Common myeloid progenitor, CD34-positive (primary cell): ENCODE measurements around the gene BAG3.
A peak's percentile ranks its signal among the peaks of the same experiment; 100 is the strongest.

Experiments used
- CTCF ChIA-PET: fragments of 350-600 bp; sonication (Branson Sonifier 250); formaldehyde crosslinking; loops from one replicate; lab custom pipeline; 2021; ENCODE audit warnings: antibody characterized with exemption; lab: Charles Lee
- POLR2A ChIA-PET: fragments of 350-600 bp; sonication (Branson Sonifier 250); formaldehyde crosslinking; loops from one replicate; lab custom pipeline; 2021; ENCODE audit warnings: antibody characterized with exemption; lab: Charles Lee
- DNase-seq, 3 donors: peaks; one replicate each; pipeline versions ENCODE4 v3.0.0 to v3.0.0-alpha.2; 2013
- H3K27ac ChIP-seq, 2 experiments: 1 replicate in 1 of 2; 2 replicates in 1 of 2; pipeline ENCODE4 v1.7.0; 2013; ENCODE audit warnings: inconsistent platforms in 2 of 2, low read length in 2 of 2, mild to moderate bottlenecking in 2 of 2, low read depth in 1 of 2, moderate library complexity in 1 of 2; ENCODE audit not compliant: severe bottlenecking in 2 of 2, insufficient read depth in 1 of 2, poor library complexity in 1 of 2
- H3K27me3 ChIP-seq, 5 experiments: replicated peaks in 2 of 5; 1 replicate in 3 of 5; 2 replicates in 2 of 5; pipeline versions ENCODE4 v1.6.1 to v1.7.0; 2013; ENCODE audit warnings: low read length in 4 of 5, mild to moderate bottlenecking in 2 of 5, moderate library complexity in 2 of 5, inconsistent platforms in 1 of 5; ENCODE audit not compliant: insufficient read depth in 5 of 5, control insufficient read depth in 4 of 5
- H3K36me3 ChIP-seq, 4 experiments: 1 replicate in 2 of 4; 2 replicates in 2 of 4; pipeline versions ENCODE4 v1.6.1 to v1.7.0; 2013; ENCODE audit warnings: low read length in 3 of 4, control low read depth in 1 of 4, mild to moderate bottlenecking in 1 of 4; ENCODE audit not compliant: control insufficient read depth in 4 of 4, insufficient read depth in 4 of 4
- H3K4me1 ChIP-seq, 4 experiments: 1 replicate in 3 of 4; 2 replicates in 1 of 4; pipeline versions ENCODE4 v1.6.1 to v1.7.1; 2013; ENCODE audit warnings: low read length in 3 of 4, mild to moderate bottlenecking in 3 of 4, control low read depth in 1 of 4, inconsistent platforms in 1 of 4, moderate library complexity in 1 of 4; ENCODE audit not compliant: control insufficient read depth in 4 of 4, insufficient read depth in 4 of 4; ENCODE audit errors: control extremely low read depth in 1 of 4
- H3K4me3 ChIP-seq, 7 experiments: 1 replicate in 4 of 7; 2 replicates in 3 of 7; pipeline versions ENCODE4 v1.5.1 to v1.7.0; 2013; ENCODE audit warnings: mild to moderate bottlenecking in 7 of 7, low read length in 6 of 7, moderate library complexity in 6 of 7, inconsistent platforms in 2 of 7, low read depth in 2 of 7, control low read depth in 1 of 7; ENCODE audit not compliant: insufficient read depth in 4 of 7, control insufficient read depth in 1 of 7; ENCODE audit errors: extremely low read depth in 1 of 7
- H3K9me3 ChIP-seq, 5 experiments: 1 replicate in 4 of 5; 2 replicates in 1 of 5; pipeline versions ENCODE4 v1.6.1 to v1.7.1; 2013; ENCODE audit warnings: low read length in 4 of 5, mild to moderate bottlenecking in 2 of 5, inconsistent platforms in 1 of 5, low read depth in 1 of 5, moderate library complexity in 1 of 5; ENCODE audit not compliant: control insufficient read depth in 4 of 5, insufficient read depth in 2 of 5; ENCODE audit errors: control extremely low read depth in 1 of 5
- WGBS: methylation state at CpG from one replicate; pipeline ENCODE4 v1.1.5; 2013; ENCODE audit not compliant: insufficient coverage; 5-methylcytosine and 5-hydroxymethylcytosine counted together

Gene BAG3

GRCh38 chr10:119663866-119664698, 12.9 kb downstream of the BAG3 start:
- no peaks in the 10 kb centered on the region for H3K9me3 ChIP-seq
- H3K27ac ChIP-seq, result no peak overlapping the region
- peaks cover 0 to 3% (median 0%) of the 10 kb centered on the region in 4 experiments for H3K36me3 ChIP-seq
- POLR2A ChIA-PET, result no interaction called here
- DNase-seq, result no peak
- no peak overlapping the region for H3K4me3 ChIP-seq
- CTCF ChIA-PET, result interaction anchor here (1.1 to 1.9 kb wide), 3 partner anchors 22 to 196 kb away, joined by 3 to 6 read pairs (median 5); no protein-coding TSS in a partner anchor
- H3K27me3 ChIP-seq, result no peaks in the 10 kb centered on the region
- H3K4me1 ChIP-seq, result no peaks in the 10 kb centered on the region
- WGBS, result 95% methylated on average over 9 of the region's 12 CpGs

DNA sequence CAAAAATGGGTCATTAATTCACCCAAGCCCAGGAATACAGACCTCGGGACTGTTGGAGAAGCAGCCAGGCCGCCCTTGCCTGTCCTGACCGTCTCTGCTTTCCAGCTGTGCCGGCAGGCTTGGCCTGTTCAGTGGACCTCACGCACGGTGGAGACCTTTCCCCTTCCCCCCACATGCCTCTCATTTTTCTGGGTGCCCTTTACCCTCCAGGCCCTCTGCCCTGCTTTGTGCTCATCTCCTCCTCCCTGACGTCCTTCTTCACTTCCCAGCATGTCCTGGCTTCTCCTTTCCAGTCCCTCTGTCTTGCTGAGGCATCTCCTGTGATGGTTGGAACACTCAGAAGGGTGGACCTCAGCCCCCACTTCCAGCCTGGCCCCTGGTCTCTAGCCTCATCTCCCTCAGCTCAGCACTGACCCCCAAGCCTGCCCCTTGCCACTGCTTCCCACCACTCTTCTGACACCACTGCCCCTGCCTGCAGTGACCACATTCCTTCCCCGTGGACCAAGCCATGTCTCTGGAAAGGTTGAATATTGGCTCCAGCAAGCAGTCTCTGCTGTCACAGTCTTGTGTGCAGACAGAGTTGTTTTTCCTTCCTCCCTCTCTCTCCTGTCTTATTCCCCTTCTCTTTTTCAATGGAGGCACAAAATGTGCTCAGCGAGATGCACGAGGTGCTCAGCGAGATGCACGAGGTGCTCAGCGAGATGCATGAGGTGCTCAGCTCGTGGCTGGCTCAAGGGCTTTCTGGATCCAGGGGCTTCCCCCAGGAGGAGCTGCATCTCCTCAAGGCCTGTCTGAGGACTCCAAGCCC, 14.9 kb downstream of the BAG3 start:
- Histone ChIP-seq H3K27ac (no peak overlapping the region), H3K9me3 (no peaks in the 10 kb centered on the region), H3K36me3 (peaks cover 0 to 14% (median 3%) of the 10 kb centered on the region in 4 experiments), H3K4me3 (no peak overlapping the region), H3K27me3 (no peaks in the 10 kb centered on the region), H3K4me1 (no peaks in the 10 kb centered on the region)
- 97% methylated on average over 13 of the region's 14 CpGs for WGBS
- POLR2A ChIA-PET, result no interaction called here
- DNase-seq, result no peak
- CTCF ChIA-PET, result interaction anchor here (1.3 kb wide), 1 partner anchor 22 kb away, joined by 4 read pairs; no protein-coding TSS in a partner anchor

GRCh38 chr10:119666709-119667004, 15.5 kb downstream of the BAG3 start:
- no peak overlapping the region for H3K4me3 ChIP-seq
- WGBS, result 100% methylated on average over 2 of the region's 2 CpGs
- DNase-seq, result no peak
- H3K9me3 ChIP-seq, result no peaks in the 10 kb centered on the region
- ChIA-PET CTCF (interaction anchor here (1.3 kb wide), 1 partner anchor 23 kb away, joined by 4 read pairs; no protein-coding TSS in a partner anchor), POLR2A (no interaction called here)
- peaks cover 0 to 18% (median 5%) of the 10 kb centered on the region in 4 experiments for H3K36me3 ChIP-seq
- no peaks in the 10 kb centered on the region for H3K4me1 ChIP-seq
- H3K27me3 ChIP-seq, result no peaks in the 10 kb centered on the region
- H3K27ac ChIP-seq, result no peak overlapping the region

DNA sequence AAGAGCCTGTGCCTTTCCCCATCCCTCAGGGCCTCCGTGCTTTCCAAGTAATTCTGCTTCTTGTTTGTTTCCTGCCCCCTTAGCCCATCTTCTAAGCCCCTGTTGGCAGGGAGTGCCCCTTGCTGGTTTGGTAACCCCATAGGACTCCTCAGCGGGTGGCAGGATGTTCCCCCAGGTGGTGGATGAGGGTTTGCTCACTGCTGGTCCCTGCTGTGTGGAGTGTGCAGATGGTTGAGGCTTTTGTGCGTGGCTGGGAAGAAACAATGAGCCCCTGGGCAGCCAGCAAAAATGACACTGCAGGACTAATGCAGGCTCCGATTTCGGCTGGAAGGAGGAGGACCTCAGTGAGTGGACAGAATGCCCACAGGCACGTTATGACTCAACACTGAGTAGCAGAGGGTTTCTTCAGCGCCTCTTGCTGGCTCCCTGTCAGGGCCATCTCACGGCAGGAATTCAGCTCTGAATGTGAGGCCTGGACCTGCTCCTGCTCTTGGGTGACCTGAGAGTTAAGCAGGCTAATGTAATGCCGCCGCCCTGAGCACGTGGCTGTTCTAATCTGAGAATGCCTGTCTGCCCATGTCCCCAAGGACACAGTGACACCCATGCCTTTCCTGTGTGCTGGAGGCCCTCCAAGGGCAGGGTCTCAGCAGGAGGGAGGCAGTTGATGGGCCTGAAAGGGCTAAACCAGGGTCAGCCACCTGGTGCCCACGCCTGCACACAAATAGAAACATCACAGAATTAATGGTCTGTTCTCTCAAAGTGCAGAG, 16.6 kb downstream of the BAG3 start:
- no peak overlapping the region for H3K4me3 ChIP-seq
- peak in 2 of 3 donors; percentile 34 to 45 for DNase-seq
- no peak overlapping the region for H3K27ac ChIP-seq
- 77% methylated on average over 10 of the region's 12 CpGs for WGBS
- no peaks in the 10 kb centered on the region for H3K9me3 ChIP-seq
- ChIA-PET CTCF (no interaction called here), POLR2A (interaction anchor here (0.7 kb wide), 1 partner anchor 522 kb away, joined by 3 read pairs; no protein-coding TSS in a partner anchor)
- H3K4me1 ChIP-seq, result no peaks in the 10 kb centered on the region
- H3K36me3 ChIP-seq, result peaks cover 0 to 27% (median 11%) of the 10 kb centered on the region in 4 experiments
- H3K27me3 ChIP-seq, result no peaks in the 10 kb centered on the region

- DNase-seq, result no peak
- Histone ChIP-seq H3K4me3 (no peak overlapping the region), H3K9me3 (no peaks in the 10 kb centered on the region), H3K4me1 (no peaks in the 10 kb centered on the region), H3K36me3 (peaks cover 0 to 34% (median 15%) of the 10 kb centered on the region in 4 experiments), H3K27me3 (no peaks in the 10 kb centered on the region), H3K27ac (no peak overlapping the region)
- ChIA-PET CTCF (no interaction called here), POLR2A (interaction anchor here (0.7 kb wide), 1 partner anchor 522 kb away, joined by 3 read pairs; no protein-coding TSS in a partner anchor)
- WGBS, result 98% methylated on average over 6 of the region's 6 CpGs
Observed at GRCh38 chr10:119668461-119668860, 17.3 kb downstream of the BAG3 start.

DNA sequence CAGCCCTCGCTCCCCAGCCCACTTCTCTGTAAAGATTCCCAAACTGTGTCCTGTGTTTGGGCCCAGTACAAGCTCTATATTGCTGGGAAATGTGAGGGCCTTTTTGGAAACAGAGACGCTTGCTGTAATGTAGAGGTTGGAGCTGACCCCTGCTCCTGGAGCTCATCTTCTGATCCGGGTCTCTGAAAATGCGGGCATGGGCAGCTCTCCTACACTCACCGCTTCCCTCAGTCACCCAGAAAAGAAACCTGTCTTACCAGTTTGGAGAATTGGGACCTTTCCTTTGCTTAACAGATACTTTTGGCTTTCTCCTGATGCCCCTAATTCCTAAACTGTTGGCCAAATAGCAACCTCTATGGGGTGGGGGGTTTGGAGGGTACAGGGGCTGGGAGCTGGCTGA, 18.2 kb downstream of the BAG3 start:
- no peaks in the 10 kb centered on the region for H3K9me3 ChIP-seq
- no peak for DNase-seq
- ChIA-PET POLR2A (no interaction called here), CTCF (interaction anchor here (2.7 kb wide), 1 partner anchor 18 kb away, joined by 6 read pairs; no protein-coding TSS in a partner anchor)
- peaks cover 0 to 42% (median 15%) of the 10 kb centered on the region in 4 experiments for H3K36me3 ChIP-seq
- no peaks in the 10 kb centered on the region for H3K4me1 ChIP-seq
- no peak overlapping the region for H3K27ac ChIP-seq
- H3K4me3 ChIP-seq, result no peak overlapping the region
- no peaks in the 10 kb centered on the region for H3K27me3 ChIP-seq
- 96% methylated on average over 3 of the region's 5 CpGs for WGBS
